IgD-negative memory B cell (primary cell): ENCODE results near the gene UGT1A7. TPM values are rescaled to one million over a fixed set of nuclear protein-coding genes. Genes with fewer than 3 reads are reported as not detected.
A peak's percentile ranks its signal among the peaks of the same experiment; 100 is the strongest.
"Not testable (repeated sequence)": the region's sequence is repeated elsewhere in the genome, so short reads cannot be mapped to it uniquely, and the experiment has no call there.

Source experiments
- H3K27ac Mint-ChIP-seq, 3 donors: one replicate each; pipeline ENCODE4 v1.8.0; 2020 to 2022; ENCODE audit warnings: mild to moderate bottlenecking in 3 of 3, mixed read lengths in 3 of 3, moderate library complexity in 1 of 3
- H3K27me3 Mint-ChIP-seq: one replicate; pipeline ENCODE4 v1.8.0; 2021; ENCODE audit warnings: mixed read lengths
- H3K36me3 Mint-ChIP-seq: one replicate; pipeline ENCODE4 v1.8.0; 2020; ENCODE audit warnings: mild to moderate bottlenecking, mixed read lengths
- H3K4me1 Mint-ChIP-seq, 3 donors: one replicate each; pipeline ENCODE4 v1.8.0; 2020 to 2022; ENCODE audit warnings: mixed read lengths in 3 of 3, mild to moderate bottlenecking in 1 of 3
- H3K4me3 Mint-ChIP-seq, 4 donors: one replicate each; pipeline ENCODE4 v1.8.0; 2020 to 2022; ENCODE audit warnings: mild to moderate bottlenecking in 4 of 4, mixed read lengths in 4 of 4, moderate library complexity in 3 of 4
- H3K9me3 Mint-ChIP-seq, 3 donors: one replicate each; pipeline ENCODE4 v1.8.0; 2020 to 2021; ENCODE audit warnings: mixed read lengths in 3 of 3, mild to moderate bottlenecking in 1 of 3
- polyA plus RNA-seq: library from polyadenylated mRNA; unstranded; fragments of 300-500 nt; fragmentation: Illumina TruSeq; gene quantifications from one replicate; pipeline ENCODE4 v1.2.3, GENCODE V29; 2021

UGT1A7 gene
- not detected for polyA plus RNA-seq

- Mint-ChIP-seq H3K9me3 (peaks cover 0 to 2% (median 0%) of the 10 kb centered on the region in 3 donors), H3K27me3 (peaks cover 6% of the 10 kb centered on the region), H3K4me3 (no peak within 1 kb of the TSS), H3K36me3 (peaks cover 5% of the 10 kb centered on the region), H3K27ac (no peak within 1 kb of the TSS), H3K4me1 (peaks cover 4 to 14% (median 9%) of the 10 kb centered on the region in 3 donors)
Measured at GRCh38 chr2:233681521-233682099, at the start of gene UGT1A7. Gene UGT1A7 (plus strand): TSS chr2:233681901. CDS start chr2:233681938, 37 bp downstream.

GRCh38 chr2:233636306-233636705 lies 45.4 kb upstream of the UGT1A7 start, which contains the start of gene UGT1A10:
Gene UGT1A10 (plus strand): TSS chr2:233636448. CDS start chr2:233636523, 75 bp downstream.
- H3K4me3 Mint-ChIP-seq, H3K36me3 Mint-ChIP-seq, H3K4me1 Mint-ChIP-seq, H3K9me3 Mint-ChIP-seq, H3K27ac Mint-ChIP-seq, H3K27me3 Mint-ChIP-seq: not testable (repeated sequence)

DNA sequence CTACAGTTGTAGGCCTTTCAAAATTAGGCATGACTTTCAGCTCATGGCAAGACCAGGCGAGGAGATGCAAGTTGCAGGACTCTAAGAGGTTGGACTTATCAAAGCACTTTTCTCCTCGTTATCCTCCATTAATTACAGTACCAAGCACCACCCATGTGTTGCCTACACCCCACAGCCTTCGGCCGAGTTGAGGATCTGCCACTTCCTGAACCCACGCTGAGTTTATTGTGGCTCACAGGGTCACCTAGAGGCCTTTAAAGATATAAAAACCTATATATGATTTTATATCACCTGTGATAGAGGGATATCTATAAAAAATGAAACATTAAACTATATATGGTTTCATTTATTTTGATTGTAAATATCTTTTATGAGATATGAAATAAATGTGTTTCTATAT lies 42.9 kb upstream of the UGT1A7 start:
- peak overlapping the region in 1 of 3 donors; percentile 66 for H3K27ac Mint-ChIP-seq
- H3K4me1 Mint-ChIP-seq = peaks cover 0 to 5% (median 5%) of the 10 kb centered on the region in 3 donors
- no peaks in the 10 kb centered on the region for H3K36me3 Mint-ChIP-seq
- H3K27me3 Mint-ChIP-seq = peaks cover 2% of the 10 kb centered on the region
- no peak overlapping the region for H3K4me3 Mint-ChIP-seq
- peaks cover 0 to 10% (median 0%) of the 10 kb centered on the region in 3 donors for H3K9me3 Mint-ChIP-seq

DNA sequence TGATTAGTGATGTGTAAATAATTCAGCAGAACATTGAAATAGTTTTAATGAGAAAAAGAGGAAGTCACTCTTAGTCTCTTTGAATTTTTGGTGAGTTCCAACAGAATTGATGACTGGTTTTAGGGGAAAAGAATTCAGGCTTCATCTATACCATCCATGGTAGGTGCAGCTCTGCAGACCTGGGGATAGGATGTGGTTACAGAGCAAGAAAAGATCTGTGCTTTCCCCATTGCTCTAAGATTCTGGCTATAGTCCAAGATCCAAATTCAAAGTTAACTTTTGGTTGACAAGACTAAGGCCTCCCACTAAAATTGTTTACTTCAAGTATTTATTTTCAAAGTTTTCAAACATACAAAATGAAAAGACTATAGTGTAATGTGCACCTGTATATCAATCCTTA lies 41.8 kb upstream of the UGT1A7 start:
- no peak overlapping the region for H3K4me3 Mint-ChIP-seq
- H3K27ac Mint-ChIP-seq = no peak overlapping the region
- H3K36me3 Mint-ChIP-seq = no peaks in the 10 kb centered on the region
- no peaks in the 10 kb centered on the region for H3K27me3 Mint-ChIP-seq
- H3K4me1 Mint-ChIP-seq = peaks cover 0 to 5% (median 5%) of the 10 kb centered on the region in 3 donors
- peaks cover 0 to 12% (median 0%) of the 10 kb centered on the region in 3 donors for H3K9me3 Mint-ChIP-seq

GRCh38 chr2:233643128-233643527 lies 38.6 kb upstream of the UGT1A7 start:
- Mint-ChIP-seq H3K27ac (no peak overlapping the region), H3K27me3 (peaks cover 5% of the 10 kb centered on the region), H3K4me1 (peaks cover 0 to 5% (median 0%) of the 10 kb centered on the region in 3 donors), H3K36me3 (peaks cover 3% of the 10 kb centered on the region), H3K9me3 (peaks cover 9 to 34% (median 13%) of the 10 kb centered on the region in 3 donors), H3K4me3 (no peak overlapping the region)

DNA sequence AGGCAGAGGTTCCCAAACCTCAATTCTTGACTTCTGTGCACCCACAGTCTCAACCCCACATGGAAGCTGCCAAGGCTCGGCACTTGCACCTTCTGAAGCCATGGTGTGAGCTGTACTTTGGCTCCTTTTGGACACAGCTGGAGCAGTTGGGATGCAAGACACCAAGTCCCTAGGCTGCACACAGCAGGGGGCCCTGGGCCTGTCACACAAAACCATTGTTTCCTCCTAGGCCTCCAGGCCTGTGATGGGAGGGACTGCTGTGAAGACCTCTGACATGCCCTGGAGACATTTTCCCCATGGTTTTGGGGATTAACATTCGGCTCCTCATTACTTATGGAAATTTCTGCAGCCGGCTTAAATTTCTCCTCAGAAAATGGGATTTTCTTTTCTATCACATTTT lies 35.7 kb upstream of the UGT1A7 start:
- H3K27ac Mint-ChIP-seq, H3K4me1 Mint-ChIP-seq, H3K4me3 Mint-ChIP-seq, H3K36me3 Mint-ChIP-seq, H3K27me3 Mint-ChIP-seq: not testable (repeated sequence)
- H3K9me3 Mint-ChIP-seq = peaks cover 9 to 34% (median 13%) of the 10 kb centered on the region in 3 donors

GRCh38 chr2:233650981-233651380 lies 30.7 kb upstream of the UGT1A7 start:
- no peaks in the 10 kb centered on the region for H3K4me1 Mint-ChIP-seq
- no peak overlapping the region for H3K4me3 Mint-ChIP-seq
- peaks cover 9 to 16% (median 13%) of the 10 kb centered on the region in 3 donors for H3K9me3 Mint-ChIP-seq
- H3K27me3 Mint-ChIP-seq = peaks cover 17% of the 10 kb centered on the region
- H3K36me3 Mint-ChIP-seq = peaks cover 2% of the 10 kb centered on the region
- no peak overlapping the region for H3K27ac Mint-ChIP-seq

DNA sequence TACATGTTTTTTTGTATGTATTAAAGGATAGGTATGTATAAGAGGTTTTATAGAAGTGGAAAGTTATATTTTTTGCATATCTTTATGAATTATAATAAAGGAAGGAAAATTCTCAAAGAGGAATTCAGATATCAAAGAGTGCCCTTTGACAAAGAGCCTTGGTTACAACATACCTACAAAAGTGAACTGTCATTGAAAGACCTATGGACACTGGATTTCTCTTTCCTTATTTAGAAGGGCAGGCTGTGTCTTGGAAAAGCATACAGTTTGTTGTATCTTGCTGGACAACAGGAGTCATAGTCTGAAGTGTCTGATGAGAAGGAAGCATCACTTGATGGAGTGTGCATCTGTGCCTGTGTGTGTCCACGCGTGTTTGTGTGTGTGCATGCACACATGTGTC lies 30.3 kb upstream of the UGT1A7 start:
- Mint-ChIP-seq H3K27me3 (peaks cover 17% of the 10 kb centered on the region), H3K36me3 (peaks cover 2% of the 10 kb centered on the region), H3K4me1 (peaks cover 0 to 2% (median 0%) of the 10 kb centered on the region in 3 donors), H3K27ac (no peak overlapping the region), H3K4me3 (no peak overlapping the region), H3K9me3 (peaks cover 8 to 14% (median 13%) of the 10 kb centered on the region in 3 donors)

GRCh38 chr2:233654501-233654900 lies 27.2 kb upstream of the UGT1A7 start:
- H3K4me3 Mint-ChIP-seq = no peak overlapping the region
- peaks cover 10% of the 10 kb centered on the region for H3K27me3 Mint-ChIP-seq
- H3K9me3 Mint-ChIP-seq = no peaks in the 10 kb centered on the region
- peaks cover 0 to 5% (median 0%) of the 10 kb centered on the region in 3 donors for H3K4me1 Mint-ChIP-seq
- no peak overlapping the region for H3K27ac Mint-ChIP-seq
- H3K36me3 Mint-ChIP-seq = peaks cover 2% of the 10 kb centered on the region

- Mint-ChIP-seq H3K4me1 (peaks cover 0 to 5% (median 0%) of the 10 kb centered on the region in 3 donors), H3K4me3 (no peak overlapping the region), H3K27me3 (peaks cover 13% of the 10 kb centered on the region), H3K9me3 (no peaks in the 10 kb centered on the region), H3K27ac (no peak overlapping the region), H3K36me3 (peaks cover 2% of the 10 kb centered on the region)
Measured at GRCh38 chr2:233655043-233655442, 26.7 kb upstream of the UGT1A7 start.

DNA sequence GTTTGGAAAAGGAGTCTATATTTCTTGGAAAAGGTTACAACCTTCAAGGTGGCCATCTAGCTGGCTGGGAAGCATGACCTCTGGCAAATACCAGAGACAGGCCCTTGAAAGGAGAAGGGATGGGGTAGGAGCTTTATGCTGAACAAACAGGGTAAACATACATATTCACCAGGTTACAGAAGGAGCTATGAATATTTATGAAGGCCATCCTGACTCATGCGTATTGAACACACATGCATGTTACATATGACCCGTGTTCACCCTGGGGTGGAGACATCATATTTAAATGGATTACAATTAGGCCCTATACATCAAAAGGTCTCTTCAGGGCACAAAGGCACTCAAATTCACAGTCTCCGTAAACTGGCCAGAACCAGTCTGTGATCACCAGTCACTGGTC lies 25.8 kb upstream of the UGT1A7 start:
- not testable (repeated sequence) for H3K36me3 Mint-ChIP-seq, H3K4me3 Mint-ChIP-seq, H3K27ac Mint-ChIP-seq, H3K9me3 Mint-ChIP-seq, H3K4me1 Mint-ChIP-seq
- peaks cover 13% of the 10 kb centered on the region for H3K27me3 Mint-ChIP-seq

- Mint-ChIP-seq H3K36me3 (no peaks in the 10 kb centered on the region), H3K4me1 (peaks cover 0 to 5% (median 0%) of the 10 kb centered on the region in 3 donors), H3K27me3 (peaks cover 13% of the 10 kb centered on the region), H3K4me3 (no peak overlapping the region), H3K27ac (no peak overlapping the region), H3K9me3 (no peaks in the 10 kb centered on the region)
Measured at GRCh38 chr2:233656443-233656842, 25.3 kb upstream of the UGT1A7 start.

- H3K4me1 Mint-ChIP-seq = peaks cover 0 to 5% (median 0%) of the 10 kb centered on the region in 3 donors
- H3K27me3 Mint-ChIP-seq = peaks cover 11% of the 10 kb centered on the region
Measured at GRCh38 chr2:233658610-233659009, 23.1 kb upstream of the UGT1A7 start.

DNA sequence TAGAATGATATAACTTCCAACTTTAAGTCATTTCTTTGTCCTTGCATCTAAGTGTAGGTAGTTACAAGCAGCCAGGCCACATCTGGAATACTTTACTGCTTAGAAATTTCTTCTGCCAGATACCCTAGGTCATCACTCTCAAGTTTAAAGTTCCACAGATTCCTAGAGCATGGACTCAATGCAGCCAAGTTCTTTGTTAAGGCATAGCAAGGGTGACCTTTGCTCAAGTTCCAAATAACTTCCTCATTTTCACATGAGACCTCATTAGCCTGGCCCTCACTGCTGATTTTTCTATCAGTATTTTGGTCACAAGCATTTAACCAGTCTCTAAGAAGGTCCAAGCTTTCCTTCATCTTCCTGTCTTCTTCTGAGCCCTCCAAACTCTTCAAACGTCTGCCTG lies 17.8 kb upstream of the UGT1A7 start:
- no peak overlapping the region for H3K27ac Mint-ChIP-seq
- H3K4me3 Mint-ChIP-seq = no peak overlapping the region
- peaks cover 0 to 6% (median 3%) of the 10 kb centered on the region in 3 donors for H3K9me3 Mint-ChIP-seq
- peaks cover 2% of the 10 kb centered on the region for H3K36me3 Mint-ChIP-seq
- peaks cover 13% of the 10 kb centered on the region for H3K27me3 Mint-ChIP-seq
- no peaks in the 10 kb centered on the region for H3K4me1 Mint-ChIP-seq

More at GRCh38 chr2:233658610-233659009, 23.1 kb upstream of the UGT1A7 start:
- peaks cover 2% of the 10 kb centered on the region for H3K36me3 Mint-ChIP-seq
- no peaks in the 10 kb centered on the region for H3K9me3 Mint-ChIP-seq
- H3K27ac Mint-ChIP-seq = peak overlapping the region in 1 of 3 donors; percentile 55
- H3K4me3 Mint-ChIP-seq = no peak overlapping the region

DNA sequence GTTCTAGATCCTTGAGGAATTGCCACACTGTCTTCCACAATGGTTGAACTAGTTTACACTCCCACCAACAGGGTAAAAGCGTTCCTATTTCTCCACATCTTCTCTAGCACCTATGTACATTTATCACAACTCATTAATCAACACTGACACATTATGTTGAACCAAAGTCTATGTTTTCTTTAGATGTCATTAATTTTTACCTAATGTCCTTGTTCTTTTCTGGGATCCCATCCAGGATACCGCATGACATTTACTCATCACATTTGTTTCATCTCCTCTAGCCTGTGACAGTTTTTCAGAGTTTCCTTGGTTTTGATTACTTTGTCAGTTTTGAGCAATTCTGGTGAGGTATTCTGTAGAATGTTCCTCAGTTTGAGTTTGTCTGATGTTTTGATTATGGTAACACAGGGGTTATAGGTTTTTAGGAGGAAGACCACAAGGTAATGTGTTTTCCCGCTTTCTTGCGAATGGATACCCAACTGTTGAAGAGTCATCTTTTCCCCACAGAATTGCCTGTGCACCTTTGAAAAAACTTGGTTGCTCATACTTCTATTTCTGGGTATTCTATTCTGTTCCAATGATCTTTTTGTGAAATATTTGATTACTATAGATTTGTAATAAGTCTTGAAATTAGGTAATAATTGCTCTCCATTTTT lies 13.0 kb upstream of the UGT1A7 start:
- Mint-ChIP-seq H3K4me3 (no peak overlapping the region), H3K4me1 (peaks cover 0 to 7% (median 0%) of the 10 kb centered on the region in 3 donors), H3K27ac (no peak overlapping the region), H3K27me3 (peaks cover 20% of the 10 kb centered on the region), H3K36me3 (no peaks in the 10 kb centered on the region), H3K9me3 (peaks cover 0 to 6% (median 3%) of the 10 kb centered on the region in 3 donors)
